ENCODE results near the gene EVA1C.
"Not testable (repeated sequence)": the region's sequence is repeated elsewhere in the genome, so short reads cannot be mapped to it uniquely, and the experiment has no call there.

EVA1C gene

DNA sequence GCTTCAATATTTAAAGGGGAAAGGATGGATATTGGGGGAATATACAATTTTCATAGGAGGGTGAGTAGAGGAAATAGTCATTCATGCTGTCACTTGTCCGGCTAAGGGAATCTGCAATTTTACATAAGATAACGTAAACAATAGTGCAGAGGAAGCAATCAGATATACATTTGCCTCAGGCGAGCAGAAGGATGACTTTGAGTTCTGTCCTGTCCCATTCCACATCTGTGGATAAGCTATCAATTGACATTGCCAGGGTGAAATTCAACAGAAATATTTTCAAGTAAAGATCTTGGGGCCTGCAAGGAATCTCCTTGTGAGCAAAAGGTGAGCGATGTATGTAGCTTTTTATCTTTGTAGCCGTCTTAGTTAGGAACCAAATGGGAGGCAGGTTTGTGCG is 32.6 kb downstream of the EVA1C start:
- Histone ChIP-seq H3K4me2 (ENCODE audit: insufficient read depth, low read length, poor library complexity, severe bottlenecking) (no peak overlapping the region), H3K23ac (ENCODE audit: low read depth, low read length, poor library complexity) (no peak overlapping the region), H3K27me3 (ENCODE audit: control insufficient read depth in 3 of 3, insufficient read depth in 3 of 3, low read depth in 1 of 3, low read length in 3 of 3) (peaks cover 0 to 6% (median 0%) of the 10 kb centered on the region in 3 experiments), H3K9ac (ENCODE audit: low read depth, low read length, poor library complexity) (no peak overlapping the region), H2BK15ac (ENCODE audit: low read length) (no peak overlapping the region), H3K9me3 (replicated peaks in 1 of 2; ENCODE audit: control insufficient read depth in 2 of 2, insufficient read depth in 1 of 2, low read depth in 1 of 2, low read length in 2 of 2) (no peaks in the 10 kb centered on the region), H4K91ac (ENCODE audit: low read depth, low read length, poor library complexity) (no peak overlapping the region), H2AFZ (ENCODE audit: low read length) (no peak overlapping the region), H2BK5ac (ENCODE audit: low read length) (no peak overlapping the region), H3K18ac (ENCODE audit: low read length) (no peak overlapping the region), H3K4ac (ENCODE audit: low read length) (no peak overlapping the region), H3K79me1 (ENCODE audit: low read depth, low read length) (no peaks in the 10 kb centered on the region), H2BK12ac (ENCODE audit: low read length) (no peak overlapping the region), H3K14ac (ENCODE audit: low read length) (no peak overlapping the region), H4K8ac (ENCODE audit: low read depth, low read length) (no peak overlapping the region), H3K4me1 (ENCODE audit: control insufficient read depth in 2 of 2, insufficient read depth in 1 of 2, low read depth in 1 of 2, low read length in 2 of 2) (no peaks in the 10 kb centered on the region), H3K4me3 (ENCODE audit: low read length in 2 of 2) (no peak overlapping the region), H3K27ac (replicated peaks; ENCODE audit: low read length) (no peak overlapping the region), H2BK120ac (ENCODE audit: low read depth, low read length) (no peak overlapping the region), H3K36me3 (replicated peaks in 1 of 2; ENCODE audit: control insufficient read depth in 2 of 2, insufficient read depth in 2 of 2, low read length in 2 of 2) (no peaks in the 10 kb centered on the region), H2AK5ac (ENCODE audit: low read depth, low read length) (no peak overlapping the region)
- WGBS, 2 donors (ENCODE audit: extremely low coverage in 2 of 2, insufficient read length in 2 of 2, insufficient replicate concordance in 1 of 2), result no CpG with 5 or more reads among the region's 6 CpGs
- no peak for DNase-seq (ENCODE audit: low spot score)

DNA sequence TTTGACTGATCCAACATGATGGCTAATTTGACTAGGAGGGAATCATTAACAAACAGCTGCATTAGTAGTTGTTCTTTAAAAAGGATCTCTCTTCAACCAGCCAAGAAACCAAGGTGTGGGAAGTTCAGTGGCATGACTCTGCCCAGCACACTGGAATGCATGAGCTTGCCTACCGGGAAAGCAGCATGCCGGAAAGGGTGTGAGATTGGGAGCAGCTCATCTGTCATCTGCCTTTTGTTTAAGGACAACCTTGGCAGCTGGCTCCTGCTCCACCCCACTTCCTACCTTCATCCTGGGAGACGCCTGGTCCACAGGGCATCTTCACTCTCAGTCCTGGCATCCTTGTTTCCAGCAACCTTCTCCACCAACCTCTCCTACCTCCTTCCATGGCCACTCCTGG is 33.9 kb downstream of the EVA1C start:
- H3K18ac ChIP-seq (ENCODE audit: low read length); DNase-seq (ENCODE audit: low spot score); H3K14ac ChIP-seq (ENCODE audit: low read length); H4K91ac ChIP-seq (ENCODE audit: low read depth, low read length, poor library complexity); H3K9me3 ChIP-seq (replicated peaks in 1 of 2; ENCODE audit: control insufficient read depth in 2 of 2, insufficient read depth in 1 of 2, low read depth in 1 of 2, low read length in 2 of 2); H2AFZ ChIP-seq (ENCODE audit: low read length); H4K8ac ChIP-seq (ENCODE audit: low read depth, low read length); H3K4ac ChIP-seq (ENCODE audit: low read length); H2BK5ac ChIP-seq (ENCODE audit: low read length); H3K79me1 ChIP-seq (ENCODE audit: low read depth, low read length); H3K9ac ChIP-seq (ENCODE audit: low read depth, low read length, poor library complexity); H3K27me3 ChIP-seq (ENCODE audit: control insufficient read depth in 3 of 3, insufficient read depth in 3 of 3, low read depth in 1 of 3, low read length in 3 of 3); H2BK12ac ChIP-seq (ENCODE audit: low read length); H3K27ac ChIP-seq (replicated peaks; ENCODE audit: low read length); H3K4me2 ChIP-seq (ENCODE audit: insufficient read depth, low read length, poor library complexity, severe bottlenecking); H3K23ac ChIP-seq (ENCODE audit: low read depth, low read length, poor library complexity); H2AK5ac ChIP-seq (ENCODE audit: low read depth, low read length); H2BK15ac ChIP-seq (ENCODE audit: low read length); H3K36me3 ChIP-seq (replicated peaks in 1 of 2; ENCODE audit: control insufficient read depth in 2 of 2, insufficient read depth in 2 of 2, low read length in 2 of 2); H2BK120ac ChIP-seq (ENCODE audit: low read depth, low read length); H3K4me3 ChIP-seq (ENCODE audit: low read length in 2 of 2); H3K4me1 ChIP-seq (ENCODE audit: control insufficient read depth in 2 of 2, insufficient read depth in 1 of 2, low read depth in 1 of 2, low read length in 2 of 2): not testable (repeated sequence)
- WGBS, 2 donors (ENCODE audit: extremely low coverage in 2 of 2, insufficient read length in 2 of 2, insufficient replicate concordance in 1 of 2), result no CpG with 5 or more reads among the region's 3 CpGs

DNA sequence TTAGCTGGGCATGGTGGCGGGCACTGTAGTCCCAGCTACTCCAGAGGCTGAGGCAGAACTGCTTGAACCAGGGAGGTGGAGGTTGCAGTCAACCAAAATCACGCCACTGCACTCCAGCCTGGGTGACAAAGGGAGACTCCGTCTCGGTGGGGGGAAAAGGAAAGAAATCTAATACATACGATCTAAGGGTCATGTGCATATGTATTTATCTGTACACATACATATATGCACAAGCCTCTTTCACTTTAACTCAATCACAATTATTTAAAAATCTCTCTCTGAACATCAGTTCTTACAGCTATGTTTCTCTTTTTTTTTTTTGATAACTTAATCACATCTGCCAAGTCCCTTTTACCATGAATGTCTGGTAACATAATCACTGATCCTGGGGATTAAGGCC is 34.7 kb downstream of the EVA1C start:
- Histone ChIP-seq H3K27ac (replicated peaks; ENCODE audit: low read length) (no peak overlapping the region), H3K79me1 (ENCODE audit: low read depth, low read length) (no peaks in the 10 kb centered on the region), H3K14ac (ENCODE audit: low read length) (no peak overlapping the region), H3K9me3 (replicated peaks in 1 of 2; ENCODE audit: control insufficient read depth in 2 of 2, insufficient read depth in 1 of 2, low read depth in 1 of 2, low read length in 2 of 2) (peaks cover 0 to 2% of the 10 kb centered on the region in 2 donors), H2BK120ac (ENCODE audit: low read depth, low read length) (no peak overlapping the region), H3K4me1 (ENCODE audit: control insufficient read depth in 2 of 2, insufficient read depth in 1 of 2, low read depth in 1 of 2, low read length in 2 of 2) (no peaks in the 10 kb centered on the region), H3K4me3 (ENCODE audit: low read length in 2 of 2) (no peak overlapping the region), H3K36me3 (replicated peaks in 1 of 2; ENCODE audit: control insufficient read depth in 2 of 2, insufficient read depth in 2 of 2, low read length in 2 of 2) (no peaks in the 10 kb centered on the region), H2BK5ac (ENCODE audit: low read length) (no peak overlapping the region), H2AK5ac (ENCODE audit: low read depth, low read length) (no peak overlapping the region), H3K4ac (ENCODE audit: low read length) (no peak overlapping the region), H3K9ac (ENCODE audit: low read depth, low read length, poor library complexity) (no peak overlapping the region), H3K27me3 (ENCODE audit: control insufficient read depth in 3 of 3, insufficient read depth in 3 of 3, low read depth in 1 of 3, low read length in 3 of 3) (no peaks in the 10 kb centered on the region), H3K18ac (ENCODE audit: low read length) (no peak overlapping the region), H2BK12ac (ENCODE audit: low read length) (no peak overlapping the region), H2AFZ (ENCODE audit: low read length) (no peak overlapping the region), H4K8ac (ENCODE audit: low read depth, low read length) (no peak overlapping the region), H2BK15ac (ENCODE audit: low read length) (no peak overlapping the region), H4K91ac (ENCODE audit: low read depth, low read length, poor library complexity) (no peak overlapping the region), H3K23ac (ENCODE audit: low read depth, low read length, poor library complexity) (no peak overlapping the region), H3K4me2 (ENCODE audit: insufficient read depth, low read length, poor library complexity, severe bottlenecking) (no peak overlapping the region)
- no peak for DNase-seq (ENCODE audit: low spot score)
- WGBS, 2 donors (ENCODE audit: extremely low coverage in 2 of 2, insufficient read length in 2 of 2, insufficient replicate concordance in 1 of 2), result no CpG with 5 or more reads among the region's 5 CpGs

DNA sequence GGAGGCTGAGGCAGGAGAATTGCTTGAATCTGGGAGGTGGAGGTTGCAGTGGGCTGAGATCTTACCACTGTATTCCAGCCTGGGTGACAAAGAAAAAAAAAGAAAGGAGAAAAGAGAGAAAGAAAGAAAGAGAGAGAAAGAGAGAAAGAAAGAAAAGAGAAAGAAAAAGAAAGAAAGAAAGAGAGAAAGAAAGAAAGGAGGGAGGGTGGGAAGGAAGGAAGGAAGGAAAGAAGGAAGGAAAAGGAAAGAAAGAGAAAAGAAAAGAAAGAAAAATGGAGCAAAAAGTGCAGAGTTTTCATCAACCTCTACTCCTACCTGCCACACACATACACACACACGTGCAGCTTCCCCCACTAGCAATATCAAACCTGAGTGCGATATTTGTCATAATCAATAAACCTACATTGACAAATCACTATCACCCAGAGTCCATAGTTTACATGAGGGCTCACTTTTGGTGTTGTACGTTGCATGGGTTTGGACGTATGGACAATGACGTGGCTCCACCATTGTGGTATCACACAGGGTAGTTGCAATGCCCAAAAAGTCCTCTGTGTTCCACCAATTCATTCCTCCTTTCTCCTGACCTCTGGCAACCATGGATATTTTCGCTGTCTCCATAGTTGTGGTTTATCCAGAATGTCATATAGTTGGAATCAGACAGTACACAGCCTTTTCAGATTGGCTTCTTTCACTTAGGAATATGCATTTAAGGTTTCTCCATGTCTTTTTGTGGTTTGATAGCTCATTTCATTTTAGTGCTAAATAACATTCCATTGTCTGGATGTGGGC is 36.5 kb downstream of the EVA1C start:
- Histone ChIP-seq H3K36me3 (replicated peaks in 1 of 2; ENCODE audit: control insufficient read depth in 2 of 2, insufficient read depth in 2 of 2, low read length in 2 of 2) (no peaks in the 10 kb centered on the region), H3K18ac (ENCODE audit: low read length) (no peak overlapping the region), H2BK15ac (ENCODE audit: low read length) (no peak overlapping the region), H2BK5ac (ENCODE audit: low read length) (no peak overlapping the region), H3K27ac (replicated peaks; ENCODE audit: low read length) (no peak overlapping the region), H3K4me2 (ENCODE audit: insufficient read depth, low read length, poor library complexity, severe bottlenecking) (no peak overlapping the region), H3K79me1 (ENCODE audit: low read depth, low read length) (no peaks in the 10 kb centered on the region), H3K9ac (ENCODE audit: low read depth, low read length, poor library complexity) (no peak overlapping the region), H4K91ac (ENCODE audit: low read depth, low read length, poor library complexity) (no peak overlapping the region), H3K9me3 (replicated peaks in 1 of 2; ENCODE audit: control insufficient read depth in 2 of 2, insufficient read depth in 1 of 2, low read depth in 1 of 2, low read length in 2 of 2) (peaks cover 0 to 2% of the 10 kb centered on the region in 2 donors), H2AFZ (ENCODE audit: low read length) (no peak overlapping the region), H3K14ac (ENCODE audit: low read length) (no peak overlapping the region), H3K4me1 (ENCODE audit: control insufficient read depth in 2 of 2, insufficient read depth in 1 of 2, low read depth in 1 of 2, low read length in 2 of 2) (no peaks in the 10 kb centered on the region), H3K27me3 (ENCODE audit: control insufficient read depth in 3 of 3, insufficient read depth in 3 of 3, low read depth in 1 of 3, low read length in 3 of 3) (no peaks in the 10 kb centered on the region), H3K4me3 (ENCODE audit: low read length in 2 of 2) (no peak overlapping the region), H3K4ac (ENCODE audit: low read length) (no peak overlapping the region), H3K23ac (ENCODE audit: low read depth, low read length, poor library complexity) (no peak overlapping the region), H2BK120ac (ENCODE audit: low read depth, low read length) (no peak overlapping the region), H2AK5ac (ENCODE audit: low read depth, low read length) (no peak overlapping the region), H2BK12ac (ENCODE audit: low read length) (no peak overlapping the region), H4K8ac (ENCODE audit: low read depth, low read length) (no peak overlapping the region)
- no CpG with 5 or more reads among the region's 6 CpGs for WGBS, 2 donors (ENCODE audit: extremely low coverage in 2 of 2, insufficient read length in 2 of 2, insufficient replicate concordance in 1 of 2)
- no peak for DNase-seq (ENCODE audit: low spot score)
